ENCODE data around the gene ELAC1.

DNA sequence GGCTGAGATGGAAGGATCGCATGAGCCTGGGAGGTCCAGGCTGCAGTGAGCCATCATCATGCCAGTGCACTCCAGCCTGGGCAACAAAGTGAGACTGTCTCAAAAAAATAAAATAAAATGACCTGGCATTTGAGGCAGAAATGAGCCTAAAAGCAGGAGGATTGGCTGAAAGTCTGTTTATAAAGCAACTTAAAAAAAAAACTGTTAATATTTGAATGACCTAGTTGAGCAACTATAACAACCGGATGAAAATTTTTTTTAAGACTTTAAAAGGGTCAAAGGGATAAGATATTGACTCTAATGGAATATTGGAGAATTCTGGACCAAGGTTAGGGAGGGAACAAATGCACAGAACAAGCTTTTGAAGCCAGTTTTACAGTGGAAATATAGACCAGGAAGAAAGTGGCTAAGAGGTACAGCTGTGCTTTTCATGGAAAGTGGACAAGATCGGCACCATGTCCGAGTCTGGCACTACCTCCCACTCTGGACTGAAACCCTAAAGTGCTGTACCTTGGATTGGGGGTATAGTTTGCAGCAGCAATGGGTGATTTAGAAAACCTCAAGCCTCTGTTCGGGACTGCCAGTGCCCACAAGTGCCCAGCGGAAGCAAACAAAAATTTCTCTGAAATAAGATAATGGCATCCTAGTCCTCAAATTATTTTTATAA lies 33.2 kb upstream of the ELAC1 start:
- TF ChIP-seq EZH2 (IDR thresholded peaks at IDR 0.05) (no peak), POLR2AphosphoS5 (IDR thresholded peaks at IDR 0.05; ENCODE audit: borderline replicate concordance, low read depth, low read length) (no peak)

Measured in SK-N-MC (cell line).